Renal cortex interstitium (tissue), 11 donors: ENCODE measurements around the gene NR5A2. TPM values are rescaled to one million over a fixed set of nuclear protein-coding genes. Genes with fewer than 3 reads are reported as not detected.
A peak's percentile ranks its signal among the peaks of the same experiment; 100 is the strongest.

Experiments
- DNase-seq, 11 donors: peaks; one replicate each; pipeline ENCODE4 v3.0.0-alpha.2; 2013; ENCODE audit warnings: low read depth in 9 of 11, low spot score in 4 of 11; ENCODE audit errors: extremely low read depth in 1 of 11
- polyA plus RNA-seq, 3 donors: library from polyadenylated mRNA; unstranded; fragments of 120-200 nt; gene quantifications; one replicate each; pipeline ENCODE4 v1.2.1, GENCODE V29; 2013; ENCODE audit not compliant: insufficient read length in 3 of 3

Gene NR5A2
- polyA plus RNA-seq, 3 donors: 2.0 to 2.5 (median 2.5) TPM

- DNase-seq: no peak
These were observed 24.1 kb downstream of the NR5A2 start for GRCh38 chr1:200051620-200052019.

- DNase-seq: no peak
These were observed 25.6 kb downstream of the NR5A2 start for GRCh38 chr1:200053091-200053490.

GRCh38 chr1:200053646-200054045 is 26.1 kb downstream of the NR5A2 start:
- DNase-seq: no peak

GRCh38 chr1:200058341-200058740 is 30.8 kb downstream of the NR5A2 start:
- no peak for DNase-seq

- no peak for DNase-seq
These were observed 34.6 kb downstream of the NR5A2 start for GRCh38 chr1:200062143-200062542.

GRCh38 chr1:200072636-200073285 is 45.3 kb downstream of the NR5A2 start:
- no peak for DNase-seq

- DNase-seq: no peak
These were observed 45.8 kb downstream of the NR5A2 start for GRCh38 chr1:200073286-200073637.

GRCh38 chr1:200075522-200075921 is 48.0 kb downstream of the NR5A2 start:
- no peak for DNase-seq

GRCh38 chr1:200075938-200076546 is 48.5 kb downstream of the NR5A2 start:
- peak in 4 of 11 donors; percentile 12 to 33 (median 24) for DNase-seq

GRCh38 chr1:200079232-200079940 is 51.9 kb downstream of the NR5A2 start:
- peak in 3 of 11 donors; percentile 6 to 25 (median 7) for DNase-seq

GRCh38 chr1:200081151-200081968 is 53.9 kb downstream of the NR5A2 start:
- no peak for DNase-seq

- DNase-seq: no peak
These were observed 54.4 kb downstream of the NR5A2 start for GRCh38 chr1:200081969-200082245.

- DNase-seq: no peak
These were observed 54.8 kb downstream of the NR5A2 start for GRCh38 chr1:200082329-200082728.

GRCh38 chr1:200090252-200091159 is 63.0 kb downstream of the NR5A2 start:
- no peak for DNase-seq

GRCh38 chr1:200095057-200095577 is 67.6 kb downstream of the NR5A2 start:
- DNase-seq: no peak

GRCh38 chr1:200096774-200097173 is 69.3 kb downstream of the NR5A2 start:
- DNase-seq: no peak

GRCh38 chr1:200099040-200099439 is 71.5 kb downstream of the NR5A2 start:
- no peak for DNase-seq

- no peak for DNase-seq
These were observed 76.6 kb downstream of the NR5A2 start for GRCh38 chr1:200103966-200104583.
